ENCODE measurements around the gene TBC1D20. TPM values are rescaled to one million over a fixed set of nuclear protein-coding genes. Genes with fewer than 3 reads are reported as not detected.

The TBC1D20 gene
- total and polyA plus RNA-seq, 2 donors = 26.9 to 37.0 TPM

DNA sequence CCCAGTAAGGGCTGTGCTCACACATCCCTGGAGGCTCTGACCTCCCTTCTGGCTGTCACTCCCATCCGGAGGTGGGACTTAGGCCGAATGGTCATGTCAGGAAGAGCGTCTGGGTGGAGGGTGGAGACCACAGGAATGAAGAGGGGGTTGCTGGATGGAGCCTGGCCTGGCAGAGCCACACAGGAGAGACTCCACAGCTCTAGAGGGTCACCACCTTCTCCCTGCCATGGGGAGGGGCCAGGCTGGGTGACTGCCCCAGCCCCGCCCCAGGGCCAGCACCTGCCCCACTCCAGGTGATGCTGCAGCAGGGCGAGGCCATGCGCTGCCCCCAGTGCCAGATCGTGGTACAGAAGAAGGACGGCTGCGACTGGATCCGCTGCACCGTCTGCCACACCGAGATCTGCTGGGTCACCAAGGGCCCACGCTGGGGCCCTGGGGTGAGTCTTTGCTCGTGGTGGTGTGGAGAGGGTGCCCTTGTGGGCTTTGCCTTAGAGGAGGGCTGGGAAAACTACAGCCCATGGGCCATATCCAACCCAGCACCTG is 33.6 kb downstream of the TBC1D20 start:
- no peak overlapping the region for H3K27ac ChIP-seq (ENCODE audit: low read depth)
- no peak for DNase-seq (ENCODE audit: extremely low spot score)
- no peaks in the 10 kb centered on the region for H3K4me1 ChIP-seq (ENCODE audit: insufficient read depth)
- peaks cover 7% of the 10 kb centered on the region for H3K36me3 ChIP-seq (ENCODE audit: insufficient read depth)
- WGBS = 87% methylated on average over 14 of the region's 14 CpGs
- H3K4me3 ChIP-seq (ENCODE audit: low read depth, low read length) = no peak overlapping the region

GRCh38 chr20:427849-428657 is 34.3 kb downstream of the TBC1D20 start:
- WGBS = 94% methylated on average over 14 of the region's 14 CpGs

GRCh38 chr20:427401-427800 is 34.9 kb downstream of the TBC1D20 start:
- WGBS = 92% methylated on average over 4 of the region's 4 CpGs
- Histone ChIP-seq H3K4me1 (ENCODE audit: insufficient read depth) (no peaks in the 10 kb centered on the region), H3K27ac (ENCODE audit: low read depth) (no peak overlapping the region), H3K4me3 (ENCODE audit: low read depth, low read length) (no peak overlapping the region), H3K36me3 (ENCODE audit: insufficient read depth) (peaks cover 7% of the 10 kb centered on the region)
- no peak for DNase-seq (ENCODE audit: extremely low spot score)

More at GRCh38 chr20:427849-428657, 34.3 kb downstream of the TBC1D20 start:
- Histone ChIP-seq H3K4me3 (ENCODE audit: low read depth, low read length) (no peak overlapping the region), H3K27ac (ENCODE audit: low read depth) (no peak overlapping the region), H3K4me1 (ENCODE audit: insufficient read depth) (no peaks in the 10 kb centered on the region), H3K36me3 (ENCODE audit: insufficient read depth) (peaks cover 7% of the 10 kb centered on the region)
- no peak for DNase-seq (ENCODE audit: extremely low spot score)

DNA sequence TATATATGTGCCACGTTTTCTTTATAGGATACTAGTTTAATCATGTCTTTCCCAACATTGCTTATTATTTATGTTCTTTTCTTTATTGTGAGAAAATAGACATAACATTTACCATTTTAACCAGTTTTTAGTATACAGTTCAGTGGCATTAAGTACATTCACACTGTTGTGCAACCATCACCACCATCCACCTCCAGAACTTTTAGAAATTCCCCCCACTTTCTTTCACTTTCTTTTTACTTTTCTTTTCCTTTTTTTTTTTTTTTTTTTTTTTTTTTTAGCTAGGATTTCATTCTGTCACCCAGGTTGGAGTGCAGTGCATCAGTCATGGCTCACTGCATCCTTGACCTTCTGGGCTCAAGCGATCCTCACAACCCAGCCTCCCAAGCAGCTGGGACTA is 35.8 kb downstream of the TBC1D20 start:
- Histone ChIP-seq H3K4me3 (ENCODE audit: low read depth, low read length) (no peak overlapping the region), H3K27ac (ENCODE audit: low read depth) (no peak overlapping the region), H3K4me1 (ENCODE audit: insufficient read depth) (no peaks in the 10 kb centered on the region), H3K36me3 (ENCODE audit: insufficient read depth) (peaks cover 7% of the 10 kb centered on the region)
- DNase-seq (ENCODE audit: extremely low spot score) = no peak
- WGBS = 93% methylated on average over 2 of the region's 2 CpGs

DNA sequence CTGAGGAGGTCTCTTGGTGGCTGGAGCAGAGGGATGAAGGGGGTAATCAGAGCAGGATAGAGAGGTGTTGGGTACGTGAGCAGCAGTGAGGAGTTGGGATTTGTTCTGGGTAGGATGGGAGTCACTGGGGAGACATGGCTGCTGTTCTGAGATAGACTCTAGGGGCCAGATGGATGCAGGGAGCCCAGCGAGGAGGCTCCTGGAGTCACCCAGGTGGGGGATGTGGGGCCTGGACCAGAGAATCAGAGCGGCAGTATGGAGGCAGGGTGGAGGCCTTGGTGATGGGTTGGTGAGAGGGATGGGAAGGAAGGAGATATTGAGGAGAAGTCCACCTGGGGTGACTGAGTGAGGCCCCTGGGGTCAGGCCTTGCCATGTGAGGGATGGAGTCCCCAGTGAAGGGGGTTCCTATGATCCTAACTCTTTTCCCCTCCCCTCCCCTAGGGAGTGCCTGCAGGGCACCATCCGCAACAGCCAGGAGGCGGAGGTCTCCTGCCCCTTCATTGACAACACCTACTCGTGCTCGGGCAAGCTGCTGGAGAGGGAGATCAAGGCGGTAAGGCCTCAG is 40.6 kb downstream of the TBC1D20 start:
- no peak overlapping the region for H3K4me3 ChIP-seq (ENCODE audit: low read depth, low read length)
- WGBS = 95% methylated on average over 8 of the region's 8 CpGs
- no peaks in the 10 kb centered on the region for H3K4me1 ChIP-seq (ENCODE audit: insufficient read depth)
- H3K27ac ChIP-seq (ENCODE audit: low read depth) = no peak overlapping the region
- DNase-seq (ENCODE audit: extremely low spot score) = no peak
- peaks cover 5% of the 10 kb centered on the region for H3K36me3 ChIP-seq (ENCODE audit: insufficient read depth)

- DNase-seq (ENCODE audit: extremely low spot score) = no peak
- Histone ChIP-seq H3K27ac (ENCODE audit: low read depth) (no peak overlapping the region), H3K4me3 (ENCODE audit: low read depth, low read length) (no peak overlapping the region), H3K36me3 (ENCODE audit: insufficient read depth) (peaks cover 5% of the 10 kb centered on the region), H3K4me1 (ENCODE audit: insufficient read depth) (no peaks in the 10 kb centered on the region)
- WGBS = 91% methylated on average over 49 of the region's 49 CpGs
Observed at GRCh38 chr20:420721-421574, 41.4 kb downstream of the TBC1D20 start.

- Histone ChIP-seq H3K4me3 (ENCODE audit: low read depth, low read length) (no peak overlapping the region), H3K4me1 (ENCODE audit: insufficient read depth) (no peaks in the 10 kb centered on the region), H3K36me3 (ENCODE audit: insufficient read depth) (peaks cover 5% of the 10 kb centered on the region), H3K27ac (ENCODE audit: low read depth) (no peak overlapping the region)
- WGBS = 95% methylated on average over 20 of the region's 20 CpGs
- DNase-seq (ENCODE audit: extremely low spot score) = no peak
Observed at GRCh38 chr20:420166-420620, 42.1 kb downstream of the TBC1D20 start.

- H3K4me1 ChIP-seq (ENCODE audit: insufficient read depth) = no peaks in the 10 kb centered on the region
- no peak overlapping the region for H3K27ac ChIP-seq (ENCODE audit: low read depth)
- 96% methylated on average over 32 of the region's 32 CpGs for WGBS
- H3K36me3 ChIP-seq (ENCODE audit: insufficient read depth) = peaks cover 5% of the 10 kb centered on the region
- DNase-seq (ENCODE audit: extremely low spot score) = no peak
- H3K4me3 ChIP-seq (ENCODE audit: low read depth, low read length) = no peak overlapping the region
Observed at GRCh38 chr20:419556-420165, 42.7 kb downstream of the TBC1D20 start.

DNA sequence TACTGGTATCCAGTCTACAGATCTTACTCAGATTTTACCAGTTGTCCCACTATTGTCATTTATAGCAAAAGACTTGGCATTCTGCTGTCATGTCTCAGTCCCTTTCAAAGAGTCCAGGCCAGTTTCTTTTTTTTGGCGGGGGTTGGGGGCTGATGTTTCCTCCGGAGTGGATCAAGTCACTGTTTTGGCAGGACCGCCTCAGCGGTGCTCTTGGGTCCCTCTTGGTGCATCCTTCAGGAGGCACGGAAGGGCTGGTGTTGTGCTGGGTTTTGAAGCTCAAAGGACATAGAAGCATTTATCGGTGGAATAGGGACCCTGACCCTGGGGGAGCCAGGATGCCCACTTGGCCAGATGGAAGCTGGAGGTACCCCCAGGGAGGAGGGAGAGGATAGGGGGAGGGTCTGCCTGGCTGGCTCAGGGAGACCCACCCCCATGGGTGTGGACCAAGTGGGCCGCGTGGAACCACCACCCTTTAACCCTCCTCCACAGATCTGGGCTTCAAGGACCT is 43.4 kb downstream of the TBC1D20 start:
- no peak overlapping the region for H3K27ac ChIP-seq (ENCODE audit: low read depth)
- no peaks in the 10 kb centered on the region for H3K4me1 ChIP-seq (ENCODE audit: insufficient read depth)
- H3K36me3 ChIP-seq (ENCODE audit: insufficient read depth) = peaks cover 5% of the 10 kb centered on the region
- WGBS = 88% methylated on average over 8 of the region's 8 CpGs
- no peak for DNase-seq (ENCODE audit: extremely low spot score)
- no peak overlapping the region for H3K4me3 ChIP-seq (ENCODE audit: low read depth, low read length)

- no peak for DNase-seq (ENCODE audit: extremely low spot score)
- H3K4me1 ChIP-seq (ENCODE audit: insufficient read depth) = no peaks in the 10 kb centered on the region
- WGBS = 92% methylated on average over 12 of the region's 12 CpGs
- peaks cover 5% of the 10 kb centered on the region for H3K36me3 ChIP-seq (ENCODE audit: insufficient read depth)
- H3K4me3 ChIP-seq (ENCODE audit: low read depth, low read length) = no peak overlapping the region
- no peak overlapping the region for H3K27ac ChIP-seq (ENCODE audit: low read depth)
Observed at GRCh38 chr20:417801-418342, 44.5 kb downstream of the TBC1D20 start.

- H3K36me3 ChIP-seq (ENCODE audit: insufficient read depth) = peaks cover 5% of the 10 kb centered on the region
- DNase-seq (ENCODE audit: extremely low spot score) = no peak
- no peaks in the 10 kb centered on the region for H3K4me1 ChIP-seq (ENCODE audit: insufficient read depth)
- no peak overlapping the region for H3K27ac ChIP-seq (ENCODE audit: low read depth)
- H3K4me3 ChIP-seq (ENCODE audit: low read depth, low read length) = no peak overlapping the region
- WGBS = 85% methylated on average over 13 of the region's 13 CpGs
Observed at GRCh38 chr20:416950-417800, 45.2 kb downstream of the TBC1D20 start.

DNA sequence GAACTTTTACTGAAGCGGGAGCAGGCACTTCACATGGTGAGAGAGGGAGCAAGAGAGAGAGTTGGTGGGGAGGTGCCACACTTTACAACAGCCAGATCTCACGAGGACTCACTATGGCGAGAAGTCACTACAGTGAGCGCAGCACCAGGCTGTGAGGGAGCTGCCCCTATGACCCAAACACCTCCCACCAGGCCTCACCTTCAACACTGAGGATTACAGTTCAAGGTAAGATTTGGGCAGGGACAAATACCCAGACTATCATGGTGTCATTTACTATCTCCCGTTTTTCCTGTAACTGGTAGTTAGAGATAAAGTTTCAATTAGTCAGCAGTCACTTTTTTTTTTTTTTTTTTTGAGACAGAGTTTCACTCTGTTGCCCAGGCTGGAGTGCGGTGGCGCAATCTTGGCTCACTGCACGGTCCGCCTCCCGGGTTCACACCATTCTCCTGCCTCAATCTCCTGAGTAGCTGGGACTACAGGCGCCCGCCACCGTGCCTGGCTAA is 46.5 kb downstream of the TBC1D20 start:
- no peak for DNase-seq (ENCODE audit: extremely low spot score)
- WGBS = 90% methylated on average over 13 of the region's 13 CpGs

More for the DNA sequence above, 46.5 kb downstream of the TBC1D20 start:
- Histone ChIP-seq H3K4me3 (ENCODE audit: low read depth, low read length) (no peak overlapping the region), H3K36me3 (ENCODE audit: insufficient read depth) (peaks cover 7% of the 10 kb centered on the region), H3K4me1 (ENCODE audit: insufficient read depth) (no peaks in the 10 kb centered on the region), H3K27ac (ENCODE audit: low read depth) (no peak overlapping the region)

Measured in urinary bladder (tissue), 4 donors.